ENCODE data around the gene SMYD3.
"Not testable (repeated sequence)": the region's sequence is repeated elsewhere in the genome, so short reads cannot be mapped to it uniquely, and the experiment has no call there.

The SMYD3 gene

GRCh38 chr1:246043556-246043955 lies 463.5 kb downstream of the SMYD3 start:
- no peak for DNase-seq

GRCh38 chr1:246041360-246041759 lies 465.7 kb downstream of the SMYD3 start:
- no peak for DNase-seq

GRCh38 chr1:246040200-246040890 lies 466.7 kb downstream of the SMYD3 start:
- no peak for DNase-seq

- DNase-seq, result no peak
These were observed 467.5 kb downstream of the SMYD3 start for GRCh38 chr1:246039584-246039983.

- DNase-seq, result no peak
These were observed 469.2 kb downstream of the SMYD3 start for GRCh38 chr1:246037832-246038231.

GRCh38 chr1:246036175-246036574 lies 470.9 kb downstream of the SMYD3 start:
- DNase-seq, result no peak

- DNase-seq, result no peak
These were observed 472.0 kb downstream of the SMYD3 start for GRCh38 chr1:246035060-246035541.

- DNase-seq, result no peak
These were observed 472.4 kb downstream of the SMYD3 start for GRCh38 chr1:246034630-246035029.

- no peak for DNase-seq
These were observed 474.1 kb downstream of the SMYD3 start for GRCh38 chr1:246032984-246033383.

GRCh38 chr1:246032031-246032551 lies 475.0 kb downstream of the SMYD3 start:
- DNase-seq, result no peak

GRCh38 chr1:246029616-246030015 lies 477.5 kb downstream of the SMYD3 start:
- DNase-seq, result no peak

GRCh38 chr1:246024118-246024517 lies 483.0 kb downstream of the SMYD3 start:
- not testable (repeated sequence) for DNase-seq

GRCh38 chr1:246020211-246020954 lies 486.7 kb downstream of the SMYD3 start:
- no peak for DNase-seq

- DNase-seq, result no peak
These were observed 488.9 kb downstream of the SMYD3 start for GRCh38 chr1:246018146-246018545.

- no peak for DNase-seq
These were observed 494.7 kb downstream of the SMYD3 start for GRCh38 chr1:246012341-246012740.

- DNase-seq, result no peak
These were observed 496.7 kb downstream of the SMYD3 start for GRCh38 chr1:246010386-246010785.

- DNase-seq, result no peak
These were observed 498.7 kb downstream of the SMYD3 start for GRCh38 chr1:246008363-246008831.

- DNase-seq, result no peak
These were observed 502.0 kb downstream of the SMYD3 start for GRCh38 chr1:246005067-246005466.

GRCh38 chr1:246004301-246004700 lies 502.8 kb downstream of the SMYD3 start:
- no peak for DNase-seq

- no peak for DNase-seq
These were observed 503.7 kb downstream of the SMYD3 start for GRCh38 chr1:246003442-246003730.

GRCh38 chr1:246002725-246003441 lies 504.2 kb downstream of the SMYD3 start:
- peak; percentile 87 for DNase-seq

GRCh38 chr1:246001837-246002230 lies 505.2 kb downstream of the SMYD3 start:
- no peak for DNase-seq

- DNase-seq, result no peak
These were observed 505.8 kb downstream of the SMYD3 start for GRCh38 chr1:246001142-246001836.

All from activated CD4-positive, alpha-beta T cell treated with anti-CD3 and anti-CD28 coated beads, Interleukin-2, amount 50 U/mL, for 1 hour (primary cell).